Suppressor macrophage treated with lipopolysaccharide for 1 hour (primary cell): Measurements from ENCODE around the gene SOCS6.
"Not testable (repeated sequence)": the region's sequence is repeated elsewhere in the genome, so short reads cannot be mapped to it uniquely, and the experiment has no call there.

ENCODE experiments used
- DNase-seq, 3 donors: peaks; one replicate each; pipeline ENCODE4 v3.0.0-alpha.2; 2020 to 2022

SOCS6 gene

DNA sequence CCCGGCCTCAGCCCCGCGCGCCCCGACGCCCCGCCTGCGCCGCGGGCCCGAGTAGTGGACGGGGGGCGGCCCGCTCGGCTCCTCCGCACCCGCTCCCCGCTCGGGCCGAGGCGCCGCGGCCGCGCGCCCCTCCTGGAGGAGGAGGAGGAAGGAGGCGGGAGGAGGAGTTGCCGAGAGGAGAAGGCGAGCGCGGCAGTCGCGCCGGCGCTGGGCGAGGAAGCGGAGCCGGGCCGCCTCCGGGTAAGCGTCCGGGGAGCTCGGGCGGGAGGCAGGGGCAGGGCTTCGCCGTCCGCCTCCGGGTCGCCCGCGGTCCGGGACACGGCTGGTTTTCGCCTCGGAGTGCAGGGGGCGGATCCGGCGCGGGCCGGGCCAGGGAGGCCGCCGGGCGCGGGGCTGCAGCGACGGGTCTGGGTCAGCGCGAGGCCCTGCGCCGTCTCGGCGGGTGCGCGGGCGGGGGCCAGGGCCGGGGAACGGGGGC is at the start of gene SOCS6:
Gene SOCS6, plus strand, starts transcription at position 195 of the 478 bp plus-strand sequence. CDS start 35,624 bp downstream, outside the sequence.
- peak; percentile 74 to 89 (median 77) for DNase-seq

- no peak for DNase-seq
Observed at GRCh38 chr18:70243131-70243929, 45.5 kb upstream of the SOCS6 start.

- DNase-seq, result no peak
Observed at GRCh38 chr18:70246061-70246466, 42.8 kb upstream of the SOCS6 start.

GRCh38 chr18:70249118-70249517 is 39.7 kb upstream of the SOCS6 start:
- DNase-seq, result peak in 2 of 3 donors; percentile 26 to 42

DNA sequence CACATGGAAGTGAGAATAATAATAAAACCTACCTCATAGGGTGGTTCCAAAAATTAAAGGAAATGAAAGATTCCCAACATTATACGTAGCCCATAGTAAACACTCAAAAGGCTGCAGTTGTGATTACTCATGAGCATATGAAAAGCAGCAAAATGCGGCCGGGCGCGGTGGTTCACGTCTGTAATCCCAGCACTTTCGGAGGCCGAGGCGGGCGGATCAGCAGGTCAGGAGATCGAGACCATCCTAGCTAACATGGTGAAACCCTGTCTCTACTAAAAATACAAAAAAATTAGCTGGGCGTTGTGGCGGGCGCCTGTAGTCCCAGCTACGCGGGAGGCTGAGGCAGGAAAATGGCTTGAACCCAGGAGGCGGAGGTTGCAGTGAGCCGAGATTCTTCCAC is 39.0 kb upstream of the SOCS6 start:
- DNase-seq, result not testable (repeated sequence)

DNA sequence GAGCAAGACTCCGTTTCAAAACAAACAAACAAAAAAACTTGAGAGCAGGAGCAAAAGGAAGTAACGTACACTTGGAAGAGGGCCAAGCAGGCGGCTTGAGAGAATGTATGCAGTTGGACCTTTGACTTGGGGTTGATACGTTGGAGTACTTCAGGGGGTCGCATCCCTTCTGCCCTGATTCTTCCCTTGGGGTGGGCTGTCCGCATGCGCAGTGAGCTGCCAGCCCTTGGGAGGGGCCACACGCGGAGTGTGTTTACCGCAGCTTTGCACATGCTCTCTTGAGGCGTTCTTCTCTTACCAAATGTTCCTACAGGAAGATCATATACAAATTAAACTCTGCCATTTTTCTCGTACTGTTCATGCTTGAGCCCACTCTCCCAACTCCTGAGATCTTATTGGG is 38.1 kb upstream of the SOCS6 start:
- no peak for DNase-seq

- no peak for DNase-seq
Observed at GRCh38 chr18:70256184-70256583, 32.7 kb upstream of the SOCS6 start.

DNA sequence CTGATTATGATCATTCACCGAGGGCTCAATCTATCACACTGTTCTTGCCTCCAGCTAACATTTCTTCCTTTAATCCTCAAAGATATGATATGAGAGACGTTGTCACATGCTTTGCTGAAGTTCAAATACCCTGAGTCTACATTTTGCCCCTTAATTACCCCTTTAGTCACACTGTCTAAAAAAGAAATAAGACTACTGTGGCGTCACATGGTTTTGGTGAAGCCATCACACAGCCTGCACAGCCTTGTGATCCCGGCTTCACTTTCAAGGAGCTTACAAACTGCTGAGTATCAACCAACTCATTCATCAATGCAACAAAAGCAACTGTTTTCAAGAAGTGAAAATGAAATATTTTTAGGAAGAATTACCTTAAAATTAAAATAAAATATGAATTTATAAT is 31.9 kb upstream of the SOCS6 start:
- DNase-seq, result peak; percentile 17 to 45 (median 26)

- DNase-seq, result no peak
Observed at GRCh38 chr18:70258243-70258642, 30.6 kb upstream of the SOCS6 start.

DNA sequence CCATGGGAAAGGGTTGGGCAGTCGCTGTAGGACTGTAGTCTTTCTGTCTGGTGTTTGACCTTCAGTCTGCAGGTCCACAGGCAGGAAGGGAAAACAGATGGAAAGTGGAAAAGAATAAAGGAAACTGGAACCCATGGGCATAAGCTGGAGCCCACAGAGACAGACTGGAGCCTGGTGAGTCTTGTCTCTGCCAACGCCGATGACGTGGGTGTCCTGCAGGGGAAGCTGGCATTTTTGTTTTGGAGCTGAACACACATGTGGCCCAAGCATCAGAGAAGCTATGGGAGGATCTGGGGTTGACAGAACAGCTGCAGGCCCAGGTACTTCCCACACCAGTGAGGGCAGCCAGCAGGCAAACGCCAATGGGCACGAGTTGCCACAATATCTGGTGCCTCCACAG is 28.2 kb upstream of the SOCS6 start:
- no peak for DNase-seq

GRCh38 chr18:70261141-70261788 is 27.6 kb upstream of the SOCS6 start:
- DNase-seq, result no peak

DNA sequence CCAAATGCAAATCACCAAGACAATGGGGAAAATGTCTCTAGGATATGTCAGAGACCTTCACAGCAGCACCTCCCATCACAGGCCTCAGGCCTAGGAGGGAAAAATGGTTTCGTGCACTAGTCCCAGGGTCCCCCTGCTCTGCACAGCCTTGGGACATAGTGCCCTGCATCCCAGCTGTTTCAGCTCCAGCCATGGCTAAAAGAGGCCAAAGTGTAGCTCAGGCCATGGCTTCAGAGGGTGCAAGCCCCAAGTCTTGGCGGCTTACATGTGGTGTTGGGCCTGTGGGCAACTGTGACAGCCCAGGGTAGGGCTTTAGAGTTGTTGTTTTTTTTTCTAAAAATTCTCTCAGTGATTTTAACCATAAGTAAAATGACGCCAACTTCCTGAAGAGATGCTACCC is 25.5 kb upstream of the SOCS6 start:
- no peak for DNase-seq

DNA sequence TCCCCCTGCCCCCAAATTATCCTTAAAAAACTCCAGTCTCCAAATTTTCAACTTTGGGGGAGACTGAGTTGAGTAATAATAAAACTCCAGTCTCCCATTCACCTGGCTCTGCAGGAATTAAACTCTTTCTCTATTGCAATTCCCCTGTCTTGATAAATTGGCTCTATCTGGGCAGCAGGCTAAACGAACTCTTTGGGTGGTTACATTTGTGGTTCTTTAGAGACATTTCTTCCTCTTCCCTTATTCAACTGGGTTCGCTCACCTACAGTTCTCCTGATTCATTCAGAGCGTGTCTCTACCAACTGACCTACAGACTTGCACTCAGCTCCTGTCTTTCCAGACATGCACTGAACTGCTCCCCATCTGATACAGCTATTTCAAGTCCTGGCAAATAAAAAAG is 17.1 kb upstream of the SOCS6 start:
- DNase-seq, result no peak

- no peak for DNase-seq
Observed at GRCh38 chr18:70273021-70273420, 15.8 kb upstream of the SOCS6 start.

DNA sequence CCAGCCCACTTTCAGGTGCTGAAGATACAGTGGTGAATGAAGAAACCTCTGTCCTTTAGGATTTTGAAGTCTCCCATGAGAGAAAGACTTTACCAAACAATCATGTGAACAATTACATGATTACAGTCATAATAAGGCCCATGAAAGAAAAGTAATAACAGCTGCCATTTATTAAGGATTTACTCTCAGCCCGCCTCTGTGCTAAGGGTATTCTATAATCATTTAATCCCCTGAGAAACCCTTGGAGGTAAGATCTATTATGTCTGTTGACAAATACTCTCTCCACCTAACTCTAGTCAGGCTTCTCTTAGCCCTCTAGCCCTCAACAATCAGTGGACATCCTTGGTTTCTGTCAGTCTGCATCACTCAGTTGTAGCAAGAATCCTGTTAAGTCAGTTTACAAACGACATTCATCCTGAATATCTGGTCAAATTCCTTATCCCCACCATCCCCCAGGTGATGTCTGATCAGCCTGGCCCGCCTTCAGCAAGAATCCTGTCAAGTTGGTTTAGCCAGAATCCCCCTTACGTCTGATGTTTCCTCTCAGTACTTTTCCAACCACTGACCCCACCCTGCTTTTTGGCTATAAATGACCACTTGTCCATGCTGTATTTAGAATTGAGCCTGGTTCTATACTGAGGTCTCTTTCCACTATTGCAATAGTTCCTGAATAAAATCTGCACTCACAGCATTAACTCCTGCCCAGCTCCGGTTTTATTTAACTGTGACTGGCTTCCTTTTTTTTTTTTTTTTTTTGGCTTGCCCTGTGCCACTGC is 12.2 kb upstream of the SOCS6 start:
- peak in 2 of 3 donors; percentile 42 to 51 for DNase-seq

DNA sequence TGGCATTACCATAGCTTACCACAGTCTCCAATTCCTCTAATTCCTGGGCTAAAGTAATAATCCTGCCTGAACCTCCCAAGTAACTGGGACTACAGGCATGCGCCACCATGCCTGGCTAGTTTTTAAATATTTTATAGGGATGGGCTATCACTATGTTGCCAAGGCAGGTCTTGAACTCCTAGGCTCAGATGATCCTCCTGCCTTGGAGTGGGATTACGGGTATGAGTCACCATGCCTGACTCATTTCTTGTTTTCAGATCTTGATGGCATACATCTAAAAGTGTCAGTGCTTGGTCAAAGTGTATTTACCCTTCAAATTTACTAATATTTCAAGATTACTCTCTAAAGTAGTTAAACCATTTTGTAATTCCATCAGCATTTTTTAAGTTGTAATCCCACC is 9.4 kb upstream of the SOCS6 start:
- DNase-seq, result no peak

DNA sequence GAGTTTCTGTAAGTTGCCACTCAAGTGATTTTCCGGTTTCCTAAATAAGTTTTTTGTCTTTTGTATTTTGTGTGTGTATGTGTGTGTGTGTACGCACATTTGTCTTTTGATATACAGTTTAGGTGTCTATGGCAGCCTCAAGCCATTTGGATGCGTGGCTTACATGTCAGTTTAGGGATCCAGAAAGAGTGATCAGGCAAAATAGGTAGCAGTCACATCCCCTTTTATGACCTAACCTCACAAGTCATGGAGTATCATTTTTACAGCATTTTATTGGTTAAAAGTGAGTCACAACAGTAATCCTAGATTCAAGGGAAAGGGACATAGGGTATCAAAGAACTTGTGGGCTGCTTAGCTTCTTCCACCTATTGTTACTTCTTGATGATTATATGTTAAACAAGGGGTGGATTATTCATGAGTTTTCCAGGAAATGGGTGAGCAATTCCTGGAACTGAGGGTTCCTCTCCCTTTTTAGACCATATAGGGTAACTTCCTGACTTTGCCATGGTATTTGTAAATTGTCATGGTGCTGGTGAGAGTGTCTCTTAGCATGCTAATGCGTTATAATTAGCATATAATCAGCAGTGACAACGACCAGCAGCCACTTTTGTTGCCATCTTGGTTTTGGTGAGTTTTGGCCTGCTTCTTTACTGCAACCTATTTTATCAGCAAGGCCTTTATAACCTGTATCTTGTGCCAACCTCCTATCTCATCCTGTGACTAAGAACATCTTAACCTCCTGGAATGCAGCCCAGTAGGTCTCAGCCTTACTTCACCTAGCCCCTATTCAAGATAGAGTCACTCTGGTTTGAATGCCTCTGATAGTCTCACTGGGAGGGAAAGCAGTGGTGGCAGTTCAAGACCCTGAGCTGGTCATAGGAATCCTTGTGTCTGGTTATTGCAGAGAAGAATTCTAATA is 8.6 kb upstream of the SOCS6 start:
- DNase-seq, result no peak

GRCh38 chr18:70284976-70285620 is 3.7 kb upstream of the SOCS6 start:
- peak; percentile 68 to 88 (median 83) for DNase-seq

GRCh38 chr18:70287731-70288130 is 1.1 kb upstream of the SOCS6 start:
- no peak for DNase-seq

DNA sequence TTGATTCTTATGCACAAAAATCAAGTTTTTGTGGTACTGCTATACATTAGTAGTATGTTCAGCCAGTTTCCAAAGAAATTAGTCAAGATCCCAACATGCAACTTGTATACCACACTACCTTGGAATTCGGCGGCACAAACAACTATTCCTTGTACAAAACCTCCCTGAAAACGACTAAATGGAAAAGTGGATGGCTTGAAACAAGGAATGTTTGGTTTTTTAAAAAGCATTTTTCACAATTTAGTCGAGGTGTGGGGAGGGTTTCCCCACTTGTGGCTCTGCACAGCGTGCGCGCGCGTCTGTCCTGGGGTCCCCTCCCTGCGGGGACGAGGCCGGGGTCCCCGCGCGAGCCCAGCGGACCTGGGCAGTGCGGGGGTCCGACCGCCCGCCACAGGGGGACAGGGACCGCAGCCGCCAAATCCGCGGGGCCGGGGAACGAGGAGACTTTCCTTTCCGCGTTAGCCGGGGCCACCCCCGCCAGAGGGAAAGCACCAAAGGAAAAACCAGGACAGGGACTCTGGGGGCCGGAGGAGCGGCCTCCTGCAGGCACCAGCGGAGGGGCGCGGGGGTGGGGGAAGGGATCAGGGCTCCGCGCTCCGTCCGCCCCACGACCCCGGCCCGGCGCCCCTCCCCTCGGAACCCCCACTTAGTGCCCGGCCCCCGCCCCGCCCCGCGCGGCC is 534 bp upstream of the SOCS6 start:
- peak; percentile 60 to 81 (median 65) for DNase-seq
